ENCODE measurements around the gene NR1D1.

The NR1D1 gene

DNA sequence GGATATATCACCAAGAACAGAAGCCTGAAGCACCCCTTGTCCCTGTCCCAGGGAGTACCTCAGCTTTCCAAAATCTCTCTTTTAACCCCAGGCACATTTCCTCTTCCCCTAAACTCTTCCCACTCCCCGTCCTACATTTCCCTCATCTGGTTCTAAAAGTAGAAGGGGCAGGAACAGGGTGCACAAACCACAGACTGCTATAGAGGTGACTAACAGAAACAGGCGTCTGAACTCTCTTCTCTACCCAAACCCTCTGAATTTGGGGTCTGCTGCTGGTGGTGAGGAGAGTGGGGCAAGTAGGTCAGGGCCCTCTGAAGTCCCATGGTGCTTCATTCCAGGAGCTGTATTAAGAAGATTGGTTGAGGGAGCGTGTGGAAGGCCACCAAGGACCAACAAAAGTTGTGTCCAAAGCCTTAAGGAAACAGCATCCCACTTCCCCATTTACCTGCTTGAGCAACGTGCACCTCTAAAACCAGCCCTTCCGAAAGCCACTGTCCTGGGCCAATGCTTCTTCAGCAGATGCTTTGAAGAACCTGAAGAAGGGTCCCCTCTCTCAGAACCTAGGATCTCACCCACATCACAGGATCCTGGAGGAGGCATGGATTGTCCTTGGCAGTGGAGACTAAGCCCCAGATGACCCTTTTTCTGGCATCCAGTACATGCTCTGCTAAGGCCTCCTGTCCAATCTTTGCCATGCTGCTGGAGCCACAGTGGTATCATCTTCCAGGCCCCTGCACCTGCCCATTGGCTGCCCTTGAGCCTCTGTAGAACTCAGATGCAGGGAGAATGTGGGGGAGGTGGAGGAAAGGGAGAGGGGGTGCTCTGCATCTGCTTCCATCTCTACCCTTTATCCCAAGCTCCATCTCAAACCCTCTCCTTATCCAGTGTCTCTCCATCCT is 5.7 kb upstream of the NR1D1 start:
- H3K27ac Mint-ChIP-seq = peak overlapping the region; percentile 52
- peak overlapping the region; percentile 36 for H3K4me3 Mint-ChIP-seq
- H3K4me1 Mint-ChIP-seq (ENCODE audit: low read depth) = peaks cover 88% of the 10 kb centered on the region
- no peaks in the 10 kb centered on the region for H3K27me3 Mint-ChIP-seq
- H3K9me3 Mint-ChIP-seq (ENCODE audit: low read depth) = no peaks in the 10 kb centered on the region
- H3K36me3 Mint-ChIP-seq = no peaks in the 10 kb centered on the region

DNA sequence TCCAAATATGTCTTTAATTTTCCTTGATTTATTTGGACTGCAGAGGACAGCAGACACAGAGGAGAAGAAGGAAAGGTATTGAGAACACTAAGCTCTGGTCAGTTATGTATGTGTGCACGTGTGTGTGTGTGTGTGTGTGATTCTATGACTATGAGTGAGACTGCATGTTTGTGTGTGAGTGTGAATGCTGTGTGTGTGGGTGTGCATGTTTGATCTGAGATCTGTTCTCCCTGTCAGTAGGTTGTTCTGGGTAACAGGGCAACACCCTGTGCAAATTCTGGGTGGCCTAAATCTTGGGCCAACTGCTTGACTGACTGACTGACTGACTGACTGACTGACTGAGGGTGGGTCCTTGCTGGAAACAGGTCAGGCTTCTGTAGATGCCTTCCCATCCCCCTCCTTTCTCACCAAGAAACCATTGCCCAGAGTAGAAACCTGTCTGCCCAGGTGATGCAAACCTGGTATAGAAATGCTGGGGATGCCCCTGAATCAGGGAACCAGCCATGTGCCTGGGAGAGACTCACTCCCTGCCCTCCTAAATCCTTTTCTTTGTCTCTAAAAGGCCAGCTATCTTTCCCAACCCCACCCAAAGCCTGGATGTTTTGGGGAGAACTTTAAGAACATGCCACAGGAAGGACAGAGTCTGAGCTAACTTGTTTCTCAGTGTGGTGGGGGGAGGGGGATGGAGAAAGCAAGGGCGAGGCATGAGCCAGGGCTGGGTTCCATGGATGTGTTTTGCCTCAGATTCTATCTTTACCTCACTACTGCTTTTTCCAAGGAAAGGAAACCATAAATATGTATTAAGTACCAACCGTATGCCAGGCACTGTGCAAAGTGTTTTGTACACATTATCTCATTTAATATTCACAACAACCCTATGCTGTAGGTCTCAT is 4.5 kb upstream of the NR1D1 start:
- H3K27me3 Mint-ChIP-seq = no peaks in the 10 kb centered on the region
- H3K4me1 Mint-ChIP-seq (ENCODE audit: low read depth) = peaks cover 88% of the 10 kb centered on the region
- H3K27ac Mint-ChIP-seq = peak overlapping the region; percentile 78
- H3K9me3 Mint-ChIP-seq (ENCODE audit: low read depth) = no peaks in the 10 kb centered on the region
- peak overlapping the region; percentile 4 for H3K4me3 Mint-ChIP-seq
- H3K36me3 Mint-ChIP-seq = no peaks in the 10 kb centered on the region

DNA sequence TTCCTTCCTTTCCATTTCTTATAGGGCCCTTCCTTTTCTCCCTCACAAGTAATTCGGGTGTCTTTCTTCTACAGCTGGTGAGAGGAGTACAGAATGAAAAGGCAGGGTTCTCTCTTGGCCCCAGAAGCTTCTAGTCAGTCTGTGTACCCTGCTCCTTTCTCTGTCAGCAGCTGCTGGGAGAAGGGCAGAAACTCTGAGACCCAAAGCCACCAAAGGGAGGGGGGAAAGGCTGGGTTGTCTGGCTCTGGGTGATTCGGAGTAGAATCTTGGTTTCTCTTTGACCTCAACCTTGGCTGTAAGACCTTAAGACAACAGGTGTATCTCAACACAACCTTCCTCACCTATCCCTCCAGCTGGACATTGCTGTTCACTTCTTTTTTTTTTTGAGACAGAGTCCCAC is 3.3 kb upstream of the NR1D1 start:
- Mint-ChIP-seq H3K9me3 (ENCODE audit: low read depth) (no peaks in the 10 kb centered on the region), H3K4me1 (ENCODE audit: low read depth) (peaks cover 83% of the 10 kb centered on the region), H3K36me3 (no peaks in the 10 kb centered on the region), H3K27me3 (no peaks in the 10 kb centered on the region), H3K27ac (peak overlapping the region; percentile 66), H3K4me3 (peak overlapping the region; percentile 40)

DNA sequence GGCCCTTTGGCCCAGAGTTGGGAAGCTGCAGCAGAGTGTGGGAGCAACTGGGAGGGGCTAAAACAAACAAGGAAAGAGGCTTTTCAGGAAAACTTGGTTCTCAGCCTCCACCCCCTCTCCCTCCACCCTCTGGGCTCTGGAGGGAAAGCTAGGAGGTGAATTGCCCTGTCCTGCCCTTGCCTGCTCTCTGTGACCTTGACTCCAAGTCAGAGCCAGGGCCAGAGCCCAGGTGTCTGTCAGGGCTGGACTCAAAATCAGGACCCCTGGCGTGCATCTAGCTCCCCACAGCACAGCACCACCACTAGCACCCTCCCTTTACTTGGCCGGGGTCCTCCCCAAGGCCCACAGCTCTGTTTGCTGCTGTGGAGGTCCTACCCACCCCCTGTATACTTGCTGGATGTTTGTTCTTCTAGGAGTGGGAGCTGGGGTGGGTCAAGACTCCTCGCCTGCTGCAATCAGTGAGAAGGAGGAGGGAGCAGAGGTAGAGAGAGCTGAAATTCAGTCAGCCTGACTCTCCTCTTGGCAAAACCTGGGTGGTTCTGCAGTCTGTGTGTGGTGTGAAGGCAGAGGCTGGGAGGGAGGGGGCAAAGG is 2.8 kb upstream of the NR1D1 start:
- H3K4me3 Mint-ChIP-seq = peak overlapping the region; percentile 40
- no peaks in the 10 kb centered on the region for H3K27me3 Mint-ChIP-seq
- no peaks in the 10 kb centered on the region for H3K9me3 Mint-ChIP-seq (ENCODE audit: low read depth)
- H3K27ac Mint-ChIP-seq = peak overlapping the region; percentile 66
- H3K36me3 Mint-ChIP-seq = peaks cover 2% of the 10 kb centered on the region
- H3K4me1 Mint-ChIP-seq (ENCODE audit: low read depth) = peaks cover 84% of the 10 kb centered on the region

DNA sequence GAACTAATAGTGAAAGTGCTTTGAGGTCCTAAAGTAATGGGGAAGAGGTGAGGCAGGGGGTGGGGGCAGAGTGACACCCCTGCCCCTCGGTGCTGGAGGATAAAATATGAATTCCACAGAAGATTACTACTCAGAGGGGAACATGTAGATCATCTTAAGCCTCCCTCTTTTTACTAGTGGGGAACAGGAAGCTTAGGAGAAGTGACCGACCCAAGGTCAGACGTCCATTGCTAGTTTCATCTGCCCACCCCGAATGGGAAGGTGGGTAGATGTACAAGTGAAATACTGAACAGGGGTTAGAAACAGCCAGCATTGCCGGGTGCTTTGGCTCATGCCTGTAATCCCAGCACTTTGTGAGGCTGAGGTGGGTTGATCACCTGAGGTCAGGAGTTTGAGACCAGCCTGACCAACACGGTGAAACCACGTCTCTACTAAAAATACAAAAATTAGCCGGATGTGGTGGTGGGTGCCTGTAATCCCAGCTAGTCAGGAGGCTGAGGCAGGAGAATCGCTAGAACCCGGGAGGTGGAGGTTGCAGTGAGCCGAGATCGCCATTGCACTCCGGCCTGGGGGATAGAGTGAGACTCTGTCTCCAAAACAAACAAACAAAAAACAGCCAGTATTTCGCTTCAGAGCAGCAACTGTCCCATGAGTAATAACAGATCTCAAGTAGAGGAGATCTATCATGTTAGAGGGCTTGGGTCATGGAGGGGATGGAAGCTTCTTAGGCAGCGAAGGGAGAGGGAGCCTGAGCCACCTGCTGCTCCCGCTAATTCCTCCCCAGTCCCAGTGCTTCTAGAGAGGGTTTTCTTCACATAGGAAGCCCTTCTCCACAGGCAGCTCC is 1.2 kb upstream of the NR1D1 start:
- peak overlapping the region; percentile 96 for H3K27ac Mint-ChIP-seq
- no peaks in the 10 kb centered on the region for H3K27me3 Mint-ChIP-seq
- peaks cover 84% of the 10 kb centered on the region for H3K4me1 Mint-ChIP-seq (ENCODE audit: low read depth)

DNA sequence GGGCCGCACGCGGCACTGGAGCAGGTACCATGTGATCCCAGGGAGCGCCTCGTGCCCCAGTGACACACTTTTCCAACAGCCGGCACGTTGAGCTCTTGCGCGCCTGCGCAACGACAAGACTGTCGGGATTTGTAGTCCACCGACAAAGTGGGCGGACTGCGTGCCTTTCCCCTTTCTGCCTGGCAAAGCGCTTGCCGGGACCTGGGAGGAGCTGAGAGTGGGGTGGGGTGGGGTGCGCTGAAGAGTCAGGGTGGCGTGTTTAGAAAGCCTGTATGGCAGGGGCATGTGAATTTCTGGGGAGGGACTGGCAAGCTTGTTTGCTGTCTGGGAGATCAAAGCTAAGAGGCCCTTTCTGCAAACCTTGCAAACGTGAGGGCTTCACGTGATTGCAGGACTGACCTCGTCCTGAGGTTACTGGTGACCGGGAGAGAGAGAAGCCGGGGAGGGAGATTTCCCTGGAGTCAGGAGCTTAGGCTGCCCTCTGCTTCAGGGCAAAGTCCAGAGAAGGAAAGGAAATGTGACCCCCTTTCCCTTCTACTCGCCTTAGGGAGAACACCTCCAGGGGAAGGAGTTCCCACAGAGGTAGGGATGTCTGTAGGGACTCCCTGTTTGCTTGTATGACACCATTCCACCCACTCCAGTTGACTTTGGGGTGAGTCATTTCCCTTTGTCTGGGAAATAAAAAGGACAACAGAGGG is 429 bp upstream of the NR1D1 start:
- no peaks in the 10 kb centered on the region for H3K9me3 Mint-ChIP-seq (ENCODE audit: low read depth)
- H3K27me3 Mint-ChIP-seq = no peaks in the 10 kb centered on the region
- H3K36me3 Mint-ChIP-seq = peaks cover 8% of the 10 kb centered on the region
- H3K4me3 Mint-ChIP-seq = peak overlapping the region; percentile 95
- peak overlapping the region; percentile 96 for H3K27ac Mint-ChIP-seq
- peaks cover 84% of the 10 kb centered on the region for H3K4me1 Mint-ChIP-seq (ENCODE audit: low read depth)

More for the DNA sequence above, 1.2 kb upstream of the NR1D1 start:
- H3K36me3 Mint-ChIP-seq = peaks cover 4% of the 10 kb centered on the region
- H3K4me3 Mint-ChIP-seq = peak overlapping the region; percentile 95
- no peaks in the 10 kb centered on the region for H3K9me3 Mint-ChIP-seq (ENCODE audit: low read depth)

DNA sequence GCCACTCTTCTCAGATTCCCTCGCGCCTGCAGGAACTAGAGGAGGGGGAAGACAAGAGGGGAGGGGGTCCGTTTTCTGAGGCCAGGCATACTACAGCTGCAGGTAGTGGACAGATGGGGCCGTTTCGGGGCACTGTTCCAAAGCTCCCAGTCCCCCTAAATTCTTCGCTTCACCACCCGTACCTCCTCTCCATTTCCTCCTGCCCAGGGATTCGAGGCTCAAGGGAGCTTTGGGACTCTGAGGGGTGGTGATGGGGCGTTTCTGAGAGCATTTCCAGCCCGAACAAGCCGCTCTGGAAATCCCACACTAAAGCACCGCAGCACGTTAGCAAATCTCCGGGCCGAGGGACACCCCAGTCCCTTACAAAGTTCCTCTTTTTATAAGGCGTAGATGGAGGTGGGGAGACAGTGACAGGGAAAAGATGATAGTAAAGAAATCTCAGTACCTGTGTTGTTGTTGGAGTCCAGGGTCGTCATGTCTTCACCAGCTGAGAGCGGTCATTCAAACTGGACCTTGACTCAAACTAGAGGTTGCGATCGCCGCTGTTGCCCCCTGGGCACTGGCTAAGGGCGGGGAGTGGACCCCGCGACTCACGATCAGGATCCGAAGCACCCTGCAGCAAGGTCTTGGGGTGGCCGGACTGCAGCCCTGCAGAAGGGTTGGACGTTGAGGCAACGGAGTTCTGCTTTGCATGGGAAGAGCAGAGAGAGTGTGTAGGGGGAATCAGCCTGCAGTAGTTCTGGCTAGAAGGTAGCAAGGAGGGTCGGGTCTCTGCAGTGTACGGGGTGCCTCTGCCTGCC is 570 bp downstream of the NR1D1 start:
- Mint-ChIP-seq H3K9me3 (ENCODE audit: low read depth) (no peaks in the 10 kb centered on the region), H3K4me3 (peak overlapping the region; percentile 95), H3K36me3 (peaks cover 8% of the 10 kb centered on the region), H3K27ac (peak overlapping the region; percentile 96), H3K27me3 (no peaks in the 10 kb centered on the region), H3K4me1 (ENCODE audit: low read depth) (peaks cover 84% of the 10 kb centered on the region)

DNA sequence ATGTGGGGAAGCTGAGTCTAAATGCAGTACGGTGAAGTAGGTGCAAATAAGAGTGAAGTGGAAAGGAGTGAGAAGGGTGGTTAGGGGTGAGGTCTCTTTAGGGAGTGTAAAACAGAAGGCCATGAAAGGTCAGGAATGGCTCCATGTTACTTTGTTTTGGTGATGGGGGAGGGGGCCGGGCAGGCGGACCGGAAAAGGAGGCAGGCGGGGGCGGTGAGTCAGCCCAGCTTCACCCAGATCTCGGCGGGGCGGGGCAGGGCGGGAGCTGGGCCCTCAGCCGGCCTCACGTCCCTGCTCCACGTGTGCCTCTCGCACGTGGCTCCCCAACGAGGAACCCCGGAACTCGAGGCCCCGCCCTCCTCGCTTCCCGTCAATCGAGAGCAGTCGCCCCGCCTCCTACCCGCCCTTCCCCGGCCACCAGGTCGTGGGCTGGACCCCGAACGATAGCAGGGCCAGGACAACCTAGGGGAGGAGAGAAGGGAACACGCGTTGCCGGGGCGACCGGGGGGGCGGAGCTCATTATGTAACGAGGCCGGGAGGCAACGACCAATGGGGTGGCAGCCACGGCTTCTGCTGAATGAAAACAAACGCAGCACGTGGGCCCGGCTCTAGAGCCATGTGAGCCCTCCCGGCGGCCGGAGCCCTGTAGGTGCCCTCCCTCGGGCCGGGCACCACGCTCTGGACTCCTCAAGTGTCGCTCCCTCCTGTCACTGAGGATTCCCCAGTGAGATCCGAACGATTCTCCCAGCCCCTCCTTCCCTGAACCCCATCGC is 1.4 kb downstream of the NR1D1 start:
- H3K4me1 Mint-ChIP-seq (ENCODE audit: low read depth) = peaks cover 80% of the 10 kb centered on the region
- peak overlapping the region; percentile 96 for H3K27ac Mint-ChIP-seq
- no peaks in the 10 kb centered on the region for H3K27me3 Mint-ChIP-seq
- H3K9me3 Mint-ChIP-seq (ENCODE audit: low read depth) = no peaks in the 10 kb centered on the region
- peaks cover 8% of the 10 kb centered on the region for H3K36me3 Mint-ChIP-seq
- peak overlapping the region; percentile 95 for H3K4me3 Mint-ChIP-seq

DNA sequence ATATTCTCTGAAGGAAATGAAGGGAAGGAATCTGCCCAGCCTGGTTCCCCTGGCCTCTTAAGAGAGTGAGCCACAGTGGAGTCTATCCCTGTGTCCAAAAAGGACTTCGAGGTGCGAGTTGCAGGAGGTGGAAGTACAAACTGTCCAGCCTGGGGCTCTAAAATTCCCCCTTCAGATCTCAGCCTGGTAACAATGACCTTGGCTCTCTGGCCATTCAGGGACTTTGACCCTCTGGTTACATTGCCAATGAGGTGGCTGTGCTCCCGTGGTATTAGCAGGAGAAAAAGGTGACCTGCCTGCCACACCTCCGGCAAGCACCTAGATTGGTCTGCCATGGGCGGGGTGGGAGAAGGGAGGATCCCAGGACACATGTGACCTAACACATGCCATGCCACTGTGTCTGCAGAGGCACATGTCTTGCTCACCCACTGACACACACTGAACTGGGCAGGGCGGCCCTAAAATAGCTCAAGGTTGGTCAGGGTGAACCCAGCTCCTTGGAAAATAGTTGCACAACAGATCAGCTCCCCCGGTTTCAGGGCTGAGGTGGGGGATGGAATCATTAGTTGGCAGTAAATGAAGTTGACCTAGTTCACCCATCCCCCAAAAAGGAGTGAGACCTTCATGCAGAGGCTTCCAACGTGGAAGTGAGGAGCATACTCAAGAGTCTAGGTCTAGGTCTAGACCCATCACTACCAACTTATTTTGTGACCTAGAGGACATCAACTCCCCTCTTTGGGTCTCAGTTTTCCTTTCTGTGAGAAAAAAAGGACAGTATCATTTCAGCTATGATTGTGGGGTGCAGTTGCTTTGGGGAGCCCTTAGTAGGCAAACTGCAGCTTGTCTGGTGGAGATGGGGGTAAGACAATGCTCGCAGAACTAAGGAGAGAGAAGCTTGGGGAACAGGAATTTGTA is 2.2 kb downstream of the NR1D1 start:
- peaks cover 11% of the 10 kb centered on the region for H3K36me3 Mint-ChIP-seq
- H3K4me3 Mint-ChIP-seq = peak overlapping the region; percentile 95

DNA sequence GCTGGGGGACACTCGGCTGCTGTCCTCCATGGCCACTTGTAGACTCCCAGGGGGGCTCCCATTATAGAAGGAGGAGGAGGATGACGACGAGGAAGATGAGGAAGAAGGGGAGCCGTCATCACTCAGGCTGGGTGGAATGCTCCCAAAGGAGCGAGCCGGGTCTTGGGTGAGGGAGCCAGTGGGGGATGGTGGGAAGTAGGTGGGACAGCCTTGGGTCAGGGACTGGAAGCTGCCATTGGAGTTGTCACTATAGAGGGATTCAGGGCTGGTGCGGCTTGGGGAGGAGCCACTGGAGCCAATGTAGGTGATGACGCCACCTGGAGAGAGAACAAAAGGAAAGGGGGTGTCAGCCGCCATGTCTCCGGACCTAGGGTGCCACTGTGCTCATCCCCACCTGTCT is 3.3 kb downstream of the NR1D1 start:
- Mint-ChIP-seq H3K9me3 (ENCODE audit: low read depth) (no peaks in the 10 kb centered on the region), H3K36me3 (peaks cover 11% of the 10 kb centered on the region), H3K27ac (peak overlapping the region; percentile 95), H3K4me1 (ENCODE audit: low read depth) (peaks cover 75% of the 10 kb centered on the region), H3K4me3 (peak overlapping the region; percentile 95), H3K27me3 (no peaks in the 10 kb centered on the region)

More for the DNA sequence above, 2.2 kb downstream of the NR1D1 start:
- Mint-ChIP-seq H3K9me3 (ENCODE audit: low read depth) (no peaks in the 10 kb centered on the region), H3K27me3 (no peaks in the 10 kb centered on the region), H3K27ac (peak overlapping the region; percentile 95), H3K4me1 (ENCODE audit: low read depth) (peaks cover 79% of the 10 kb centered on the region)

DNA sequence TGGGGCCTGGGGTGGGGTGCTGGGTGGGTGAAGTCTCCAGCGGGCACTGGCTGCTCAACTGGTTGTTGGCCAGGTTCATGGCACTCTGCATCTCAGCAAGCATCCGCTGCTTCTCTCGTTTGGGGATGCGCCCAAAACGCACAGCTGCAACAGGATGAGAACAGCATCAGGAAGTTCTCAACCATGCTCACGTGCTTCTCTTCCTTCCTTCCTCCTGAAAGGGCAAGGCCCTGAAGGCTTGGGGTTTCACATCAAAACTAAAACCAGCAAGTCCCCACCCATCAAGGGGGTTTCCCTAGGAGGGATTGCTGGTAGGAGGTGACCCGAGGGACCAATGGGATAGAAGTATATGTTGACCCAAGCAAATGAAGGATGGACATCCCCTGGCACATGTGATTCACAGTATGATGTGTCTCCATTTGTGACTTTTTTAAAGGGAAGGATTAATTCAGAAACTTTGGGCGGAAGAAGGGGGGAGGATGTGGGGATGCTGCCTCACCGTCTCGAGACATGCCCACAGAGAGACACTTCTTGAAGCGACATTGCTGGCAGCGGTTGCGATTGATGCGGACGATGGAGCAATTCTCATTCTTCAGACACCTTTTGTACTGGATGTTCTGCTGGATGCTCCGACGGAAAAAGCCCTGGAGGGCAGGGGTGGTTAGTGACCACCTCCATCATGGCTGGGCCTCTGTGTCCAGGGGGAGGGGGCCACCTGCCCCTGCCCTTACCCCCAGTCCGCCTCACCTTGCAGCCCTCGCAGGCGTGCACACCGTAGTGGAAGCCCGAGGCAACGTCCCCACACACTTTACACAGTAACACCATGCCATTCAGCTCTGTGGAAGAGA is 4.2 kb downstream of the NR1D1 start:
- Mint-ChIP-seq H3K4me1 (ENCODE audit: low read depth) (peaks cover 67% of the 10 kb centered on the region), H3K36me3 (peaks cover 11% of the 10 kb centered on the region), H3K27ac (peak overlapping the region; percentile 95), H3K4me3 (peak overlapping the region; percentile 95), H3K9me3 (ENCODE audit: low read depth) (no peaks in the 10 kb centered on the region), H3K27me3 (no peaks in the 10 kb centered on the region)

Measured in activated naive CD8-positive, alpha-beta T cell (primary cell).